ENCODE measurements around the gene TBC1D12.

The TBC1D12 gene

GRCh38 chr10:94417321-94417720 is 15.0 kb downstream of the TBC1D12 start:
- H4K8ac ChIP-seq (ENCODE audit: low read depth, low read length) = no peak overlapping the region
- no peak overlapping the region for H3K18ac ChIP-seq (ENCODE audit: low read length)
- H3K4me1 ChIP-seq (ENCODE audit: control insufficient read depth, low read depth, low read length) = no peaks in the 10 kb centered on the region
- no peaks in the 10 kb centered on the region for H3K79me2 ChIP-seq (ENCODE audit: control insufficient read depth, insufficient read depth, low read length)
- WGBS (ENCODE audit: extremely low coverage, insufficient coverage, low lambda C conversion rate) = no CpG with 5 or more reads among the region's 1 CpG
- no peak overlapping the region for H3K4ac ChIP-seq (ENCODE audit: low read depth, low read length)
- H2BK5ac ChIP-seq (ENCODE audit: low read length) = no peak overlapping the region
- H3K4me3 ChIP-seq (ENCODE audit: low read length) = no peak overlapping the region
- H2BK15ac ChIP-seq (replicated peaks; ENCODE audit: low read depth) = no peak overlapping the region
- peaks cover 2% of the 10 kb centered on the region for H3K79me1 ChIP-seq (ENCODE audit: low read length)
- H3K9ac ChIP-seq (ENCODE audit: low read length) = no peak overlapping the region
- H2AK5ac ChIP-seq (ENCODE audit: low read length) = no peak overlapping the region
- H4K5ac ChIP-seq (ENCODE audit: low read length) = no peak overlapping the region
- H3K4me2 ChIP-seq (ENCODE audit: low read length) = no peak overlapping the region
- no peak overlapping the region for H3K23ac ChIP-seq (ENCODE audit: low read length)
- no peak overlapping the region for H2BK120ac ChIP-seq (ENCODE audit: low read depth, low read length)
- no peaks in the 10 kb centered on the region for H3K36me3 ChIP-seq (ENCODE audit: control insufficient read depth, insufficient read depth, low read length)
- H3K27ac ChIP-seq (ENCODE audit: low read depth, low read length) = no peak overlapping the region
- no peak overlapping the region for H3K56ac ChIP-seq (ENCODE audit: low read length)
- no peak for DNase-seq
- no peaks in the 10 kb centered on the region for H3K27me3 ChIP-seq (ENCODE audit: insufficient read depth, low read length, poor library complexity)

DNA sequence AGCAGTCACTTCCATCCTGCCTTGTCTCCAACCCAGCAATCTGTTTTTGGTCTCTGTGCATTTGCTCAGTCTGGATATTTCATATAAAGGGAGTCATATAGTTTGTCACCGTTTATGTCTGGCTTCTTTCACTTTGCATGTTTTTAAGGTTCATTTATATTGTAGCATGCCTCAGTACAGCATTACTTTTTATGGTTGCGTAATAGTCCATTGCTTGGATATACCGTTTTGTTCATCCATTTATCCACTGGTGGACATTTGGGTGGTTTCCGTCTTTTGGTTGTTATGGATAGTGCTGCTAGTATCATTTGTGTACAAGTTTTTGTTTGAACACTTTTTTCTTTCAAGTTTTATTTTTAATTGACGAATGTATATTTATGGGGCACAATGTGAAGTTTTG is 18.2 kb downstream of the TBC1D12 start:
- Histone ChIP-seq H3K9ac (ENCODE audit: low read length) (no peak overlapping the region), H3K4me2 (ENCODE audit: low read length) (no peak overlapping the region), H3K4me3 (ENCODE audit: low read length) (no peak overlapping the region), H4K8ac (ENCODE audit: low read depth, low read length) (no peak overlapping the region), H3K36me3 (ENCODE audit: control insufficient read depth, insufficient read depth, low read length) (no peaks in the 10 kb centered on the region), H3K4me1 (ENCODE audit: control insufficient read depth, low read depth, low read length) (no peaks in the 10 kb centered on the region), H3K79me1 (ENCODE audit: low read length) (no peaks in the 10 kb centered on the region), H2BK120ac (ENCODE audit: low read depth, low read length) (no peak overlapping the region), H2BK15ac (replicated peaks; ENCODE audit: low read depth) (no peak overlapping the region), H3K23ac (ENCODE audit: low read length) (no peak overlapping the region), H3K18ac (ENCODE audit: low read length) (no peak overlapping the region), H3K27me3 (ENCODE audit: insufficient read depth, low read length, poor library complexity) (no peaks in the 10 kb centered on the region), H2BK5ac (ENCODE audit: low read length) (no peak overlapping the region), H3K27ac (ENCODE audit: low read depth, low read length) (no peak overlapping the region), H4K5ac (ENCODE audit: low read length) (no peak overlapping the region), H3K79me2 (ENCODE audit: control insufficient read depth, insufficient read depth, low read length) (no peaks in the 10 kb centered on the region), H2AK5ac (ENCODE audit: low read length) (no peak overlapping the region), H3K4ac (ENCODE audit: low read depth, low read length) (no peak overlapping the region), H3K56ac (ENCODE audit: low read length) (no peak overlapping the region)
- DNase-seq = no peak
- no CpG with 5 or more reads among the region's 5 CpGs for WGBS (ENCODE audit: extremely low coverage, insufficient coverage, low lambda C conversion rate)

DNA sequence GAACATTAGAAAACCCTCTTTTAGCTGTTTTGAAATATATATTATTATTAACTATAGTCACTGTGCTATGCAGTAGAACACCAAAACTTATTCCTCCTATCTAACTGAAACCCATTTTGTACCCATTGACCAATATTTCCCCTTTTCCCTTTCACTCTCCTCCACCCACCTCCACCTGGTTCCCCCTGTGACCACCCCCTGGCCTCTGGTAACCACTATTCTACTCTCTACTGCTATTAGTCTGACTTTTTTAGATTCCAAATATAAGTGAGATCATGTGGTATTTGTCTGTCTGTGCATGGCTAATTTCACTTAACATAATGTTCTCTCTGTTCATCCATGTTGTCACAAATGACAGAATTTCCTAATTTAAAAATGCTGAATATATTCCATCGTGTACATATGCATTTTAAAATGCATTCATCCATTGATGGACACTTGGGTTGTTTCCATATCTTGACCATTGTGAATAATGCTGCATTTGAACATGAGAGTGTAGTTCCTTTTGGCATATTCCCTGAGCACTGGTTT is 18.7 kb downstream of the TBC1D12 start:
- no peaks in the 10 kb centered on the region for H3K27me3 ChIP-seq (ENCODE audit: insufficient read depth, low read length, poor library complexity)
- no peaks in the 10 kb centered on the region for H3K79me2 ChIP-seq (ENCODE audit: control insufficient read depth, insufficient read depth, low read length)
- H3K4me2 ChIP-seq (ENCODE audit: low read length) = no peak overlapping the region
- no peak for DNase-seq
- no CpG with 5 or more reads among the region's 1 CpG for WGBS (ENCODE audit: extremely low coverage, insufficient coverage, low lambda C conversion rate)
- no peaks in the 10 kb centered on the region for H3K79me1 ChIP-seq (ENCODE audit: low read length)
- no peak overlapping the region for H2BK15ac ChIP-seq (replicated peaks; ENCODE audit: low read depth)
- H3K4me3 ChIP-seq (ENCODE audit: low read length) = no peak overlapping the region
- no peak overlapping the region for H4K8ac ChIP-seq (ENCODE audit: low read depth, low read length)
- no peak overlapping the region for H2BK120ac ChIP-seq (ENCODE audit: low read depth, low read length)
- H3K23ac ChIP-seq (ENCODE audit: low read length) = no peak overlapping the region
- H2BK5ac ChIP-seq (ENCODE audit: low read length) = no peak overlapping the region
- no peak overlapping the region for H3K9ac ChIP-seq (ENCODE audit: low read length)
- H2AK5ac ChIP-seq (ENCODE audit: low read length) = no peak overlapping the region
- H3K36me3 ChIP-seq (ENCODE audit: control insufficient read depth, insufficient read depth, low read length) = no peaks in the 10 kb centered on the region
- no peak overlapping the region for H3K4ac ChIP-seq (ENCODE audit: low read depth, low read length)
- H3K4me1 ChIP-seq (ENCODE audit: control insufficient read depth, low read depth, low read length) = no peaks in the 10 kb centered on the region
- no peak overlapping the region for H3K27ac ChIP-seq (ENCODE audit: low read depth, low read length)
- H3K18ac ChIP-seq (ENCODE audit: low read length) = no peak overlapping the region
- no peak overlapping the region for H3K56ac ChIP-seq (ENCODE audit: low read length)
- H4K5ac ChIP-seq (ENCODE audit: low read length) = no peak overlapping the region

GRCh38 chr10:94423627-94424026 is 21.3 kb downstream of the TBC1D12 start:
- H3K79me1 ChIP-seq (ENCODE audit: low read length) = no peaks in the 10 kb centered on the region
- no peak overlapping the region for H3K4me3 ChIP-seq (ENCODE audit: low read length)
- H2AK5ac ChIP-seq (ENCODE audit: low read length) = no peak overlapping the region
- H2BK5ac ChIP-seq (ENCODE audit: low read length) = no peak overlapping the region
- H3K56ac ChIP-seq (ENCODE audit: low read length) = no peak overlapping the region
- H3K4ac ChIP-seq (ENCODE audit: low read depth, low read length) = no peak overlapping the region
- no peak overlapping the region for H3K23ac ChIP-seq (ENCODE audit: low read length)
- no peak for DNase-seq
- no peak overlapping the region for H4K8ac ChIP-seq (ENCODE audit: low read depth, low read length)
- H3K27ac ChIP-seq (ENCODE audit: low read depth, low read length) = no peak overlapping the region
- no peaks in the 10 kb centered on the region for H3K36me3 ChIP-seq (ENCODE audit: control insufficient read depth, insufficient read depth, low read length)
- WGBS (ENCODE audit: extremely low coverage, insufficient coverage, low lambda C conversion rate) = no CpG with 5 or more reads among the region's 1 CpG
- no peak overlapping the region for H3K4me2 ChIP-seq (ENCODE audit: low read length)
- no peaks in the 10 kb centered on the region for H3K4me1 ChIP-seq (ENCODE audit: control insufficient read depth, low read depth, low read length)
- no peaks in the 10 kb centered on the region for H3K27me3 ChIP-seq (ENCODE audit: insufficient read depth, low read length, poor library complexity)
- H2BK15ac ChIP-seq (replicated peaks; ENCODE audit: low read depth) = no peak overlapping the region
- H3K9ac ChIP-seq (ENCODE audit: low read length) = no peak overlapping the region
- H4K5ac ChIP-seq (ENCODE audit: low read length) = no peak overlapping the region
- no peak overlapping the region for H2BK120ac ChIP-seq (ENCODE audit: low read depth, low read length)
- no peak overlapping the region for H3K18ac ChIP-seq (ENCODE audit: low read length)
- H3K79me2 ChIP-seq (ENCODE audit: control insufficient read depth, insufficient read depth, low read length) = no peaks in the 10 kb centered on the region

DNA sequence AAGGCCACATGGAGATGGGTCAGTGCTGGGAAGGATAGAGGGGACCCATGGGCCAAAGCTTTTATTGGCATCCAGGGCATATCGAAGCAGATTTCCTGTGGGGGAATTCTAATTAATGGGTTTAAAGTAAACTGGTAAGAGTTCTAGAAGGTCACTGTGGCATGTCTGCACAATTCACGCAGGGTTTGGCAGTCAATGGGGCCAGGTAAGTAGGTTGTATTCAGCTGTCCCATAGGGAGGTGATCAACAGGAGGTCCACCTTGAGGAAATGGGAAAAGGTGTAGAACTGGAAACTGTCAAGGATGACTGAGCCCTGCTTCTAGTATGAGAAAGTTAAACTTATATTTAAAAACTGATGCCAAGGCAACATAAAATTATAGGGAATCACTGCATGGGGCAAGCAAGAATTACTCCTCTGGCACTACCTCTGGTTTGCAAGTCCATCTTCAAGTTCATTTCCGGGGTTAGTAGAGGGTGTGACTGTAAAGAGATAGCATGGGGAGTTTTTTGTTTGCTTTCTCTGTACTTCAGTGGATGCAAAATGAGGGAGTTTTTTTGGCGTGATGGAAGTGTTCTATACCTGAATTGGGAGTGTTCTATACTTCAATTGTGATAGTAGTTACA is 22.5 kb downstream of the TBC1D12 start:
- Histone ChIP-seq H2BK120ac (ENCODE audit: low read depth, low read length) (no peak overlapping the region), H3K27ac (ENCODE audit: low read depth, low read length) (no peak overlapping the region)
- no CpG with 5 or more reads among the region's 4 CpGs for WGBS (ENCODE audit: extremely low coverage, insufficient coverage, low lambda C conversion rate)

GRCh38 chr10:94425942-94426341 is 23.6 kb downstream of the TBC1D12 start:
- H2BK120ac ChIP-seq (ENCODE audit: low read depth, low read length) = no peak overlapping the region
- no peak overlapping the region for H3K23ac ChIP-seq (ENCODE audit: low read length)
- H3K4me1 ChIP-seq (ENCODE audit: control insufficient read depth, low read depth, low read length) = no peaks in the 10 kb centered on the region
- no peak overlapping the region for H3K27ac ChIP-seq (ENCODE audit: low read depth, low read length)
- H3K36me3 ChIP-seq (ENCODE audit: control insufficient read depth, insufficient read depth, low read length) = no peaks in the 10 kb centered on the region
- no peak overlapping the region for H4K5ac ChIP-seq (ENCODE audit: low read length)
- H4K8ac ChIP-seq (ENCODE audit: low read depth, low read length) = no peak overlapping the region
- H3K56ac ChIP-seq (ENCODE audit: low read length) = no peak overlapping the region
- no peak overlapping the region for H3K4me3 ChIP-seq (ENCODE audit: low read length)
- no peak overlapping the region for H3K4me2 ChIP-seq (ENCODE audit: low read length)
- H2BK15ac ChIP-seq (replicated peaks; ENCODE audit: low read depth) = no peak overlapping the region
- H3K18ac ChIP-seq (ENCODE audit: low read length) = no peak overlapping the region
- no peak overlapping the region for H2AK5ac ChIP-seq (ENCODE audit: low read length)
- DNase-seq = no peak
- H3K79me1 ChIP-seq (ENCODE audit: low read length) = no peaks in the 10 kb centered on the region
- H3K4ac ChIP-seq (ENCODE audit: low read depth, low read length) = no peak overlapping the region
- no peak overlapping the region for H2BK5ac ChIP-seq (ENCODE audit: low read length)
- H3K27me3 ChIP-seq (ENCODE audit: insufficient read depth, low read length, poor library complexity) = no peaks in the 10 kb centered on the region
- H3K79me2 ChIP-seq (ENCODE audit: control insufficient read depth, insufficient read depth, low read length) = no peaks in the 10 kb centered on the region
- H3K9ac ChIP-seq (ENCODE audit: low read length) = no peak overlapping the region

More for the DNA sequence above, 22.5 kb downstream of the TBC1D12 start:
- Histone ChIP-seq H3K9ac (ENCODE audit: low read length) (no peak overlapping the region), H3K4me3 (ENCODE audit: low read length) (no peak overlapping the region), H4K5ac (ENCODE audit: low read length) (no peak overlapping the region), H3K4me1 (ENCODE audit: control insufficient read depth, low read depth, low read length) (no peaks in the 10 kb centered on the region), H3K4me2 (ENCODE audit: low read length) (no peak overlapping the region), H3K27me3 (ENCODE audit: insufficient read depth, low read length, poor library complexity) (no peaks in the 10 kb centered on the region), H3K36me3 (ENCODE audit: control insufficient read depth, insufficient read depth, low read length) (no peaks in the 10 kb centered on the region), H3K4ac (ENCODE audit: low read depth, low read length) (no peak overlapping the region), H3K18ac (ENCODE audit: low read length) (no peak overlapping the region), H2BK5ac (ENCODE audit: low read length) (no peak overlapping the region), H2AK5ac (ENCODE audit: low read length) (no peak overlapping the region), H3K79me2 (ENCODE audit: control insufficient read depth, insufficient read depth, low read length) (no peaks in the 10 kb centered on the region), H3K79me1 (ENCODE audit: low read length) (no peaks in the 10 kb centered on the region), H2BK15ac (replicated peaks; ENCODE audit: low read depth) (no peak overlapping the region), H3K56ac (ENCODE audit: low read length) (no peak overlapping the region), H3K23ac (ENCODE audit: low read length) (no peak overlapping the region), H4K8ac (ENCODE audit: low read depth, low read length) (no peak overlapping the region)
- no peak for DNase-seq
